Measurements from ENCODE around the gene ELOF1.

The ELOF1 gene

GRCh38 chr19:11535792-11536595 lies 23.0 kb downstream of the ELOF1 start:
- TF ChIP-seq FOXM1 (IDR thresholded peaks at IDR 0.05; ENCODE audit: borderline replicate concordance, low read depth) (no peak), RAD21 (IDR thresholded peaks at IDR 0.05; ENCODE audit: low read depth) (peak; percentile 20; the same call in 1 of the 2 replicates), ZBTB7A (IDR thresholded peaks at IDR 0.05; ENCODE audit: low read depth) (peak; percentile 87), CEBPB (IDR thresholded peaks at IDR 0.05) (no peak), TCF12 (IDR thresholded peaks at IDR 0.05; ENCODE audit: low read depth) (no peak), TEAD4 (IDR thresholded peaks at IDR 0.05) (no peak; the same call in 1 of the 2 replicates), REST (IDR thresholded peaks at IDR 0.05; ENCODE audit: low read depth) (no peak), EP300 (IDR thresholded peaks at IDR 0.05; ENCODE audit: borderline replicate concordance) (peak; percentile 32; the same call in 1 of the 2 replicates), NFIC (IDR thresholded peaks at IDR 0.05) (peak; percentile 35; the same call in 1 of the 2 replicates), CREB1 (IDR thresholded peaks at IDR 0.05; ENCODE audit: low read depth) (peak; percentile 83), TAF1 (IDR thresholded peaks at IDR 0.05; ENCODE audit: low read depth) (peak; percentile 27; the same call in 1 of the 2 replicates), USF1 (IDR thresholded peaks at IDR 0.05) (no peak), MAX (IDR thresholded peaks at IDR 0.05) (peak; percentile 43; the same call in 1 of the 2 replicates), EGR1 (IDR thresholded peaks at IDR 0.05) (peak; percentile 56; the same call in 1 of the 2 replicates), YY1 (IDR thresholded peaks at IDR 0.05; ENCODE audit: low read depth) (no peak)

GRCh38 chr19:11534948-11535347 lies 24.1 kb downstream of the ELOF1 start:
- TF ChIP-seq EGR1 (IDR thresholded peaks at IDR 0.05) (no peak), NFIC (IDR thresholded peaks at IDR 0.05) (no peak), TEAD4 (IDR thresholded peaks at IDR 0.05) (no peak), EP300 (IDR thresholded peaks at IDR 0.05; ENCODE audit: borderline replicate concordance) (no peak), CREB1 (IDR thresholded peaks at IDR 0.05; ENCODE audit: low read depth) (no peak), ZBTB7A (IDR thresholded peaks at IDR 0.05; ENCODE audit: low read depth) (no peak), CEBPB (IDR thresholded peaks at IDR 0.05) (no peak), REST (IDR thresholded peaks at IDR 0.05; ENCODE audit: low read depth) (no peak), YY1 (IDR thresholded peaks at IDR 0.05; ENCODE audit: low read depth) (no peak), TCF12 (IDR thresholded peaks at IDR 0.05; ENCODE audit: low read depth) (no peak), TAF1 (IDR thresholded peaks at IDR 0.05; ENCODE audit: low read depth) (no peak)

GRCh38 chr19:11534538-11534937 lies 24.5 kb downstream of the ELOF1 start:
- TF ChIP-seq REST (IDR thresholded peaks at IDR 0.05; ENCODE audit: low read depth) = no peak
- TF ChIP-seq MAX (IDR thresholded peaks at IDR 0.05) = no peak
- TF ChIP-seq YY1 (IDR thresholded peaks at IDR 0.05; ENCODE audit: low read depth) = no peak
- no peak for TF ChIP-seq TCF12 (IDR thresholded peaks at IDR 0.05; ENCODE audit: low read depth)
- no peak for TF ChIP-seq CREB1 (IDR thresholded peaks at IDR 0.05; ENCODE audit: low read depth)
- TF ChIP-seq RAD21 (IDR thresholded peaks at IDR 0.05; ENCODE audit: low read depth) = no peak
- no peak for TF ChIP-seq CEBPB (IDR thresholded peaks at IDR 0.05)
- no peak for TF ChIP-seq TAF1 (IDR thresholded peaks at IDR 0.05; ENCODE audit: low read depth)
- TF ChIP-seq USF1 (IDR thresholded peaks at IDR 0.05) = no peak

GRCh38 chr19:11530432-11530831 lies 28.6 kb downstream of the ELOF1 start:
- peak; percentile 23; the same call in 1 of the 2 replicates for TF ChIP-seq RAD21 (IDR thresholded peaks at IDR 0.05; ENCODE audit: low read depth)
- TF ChIP-seq USF1 (IDR thresholded peaks at IDR 0.05) = peak; percentile 92
- no peak for TF ChIP-seq FOXM1 (IDR thresholded peaks at IDR 0.05; ENCODE audit: borderline replicate concordance, low read depth)
- peak; percentile 99 for TF ChIP-seq MAX (IDR thresholded peaks at IDR 0.05)
- no peak for TF ChIP-seq EP300 (IDR thresholded peaks at IDR 0.05; ENCODE audit: borderline replicate concordance)
- TF ChIP-seq EGR1 (IDR thresholded peaks at IDR 0.05) = no peak
- peak; percentile 59 for TF ChIP-seq CEBPB (IDR thresholded peaks at IDR 0.05)
- TF ChIP-seq NFIC (IDR thresholded peaks at IDR 0.05) = peak; percentile 84

Measured in Ishikawa (cell line).